ENCODE results near the gene ANKRD22. TPM values are rescaled to one million over a fixed set of nuclear protein-coding genes. Genes with fewer than 3 reads are reported as not detected.

ANKRD22 gene
- total and polyA plus RNA-seq, 7 experiments from 2014 or later, result 0.32 to 1.2 (median 0.48) TPM; not detected in 1

DNA sequence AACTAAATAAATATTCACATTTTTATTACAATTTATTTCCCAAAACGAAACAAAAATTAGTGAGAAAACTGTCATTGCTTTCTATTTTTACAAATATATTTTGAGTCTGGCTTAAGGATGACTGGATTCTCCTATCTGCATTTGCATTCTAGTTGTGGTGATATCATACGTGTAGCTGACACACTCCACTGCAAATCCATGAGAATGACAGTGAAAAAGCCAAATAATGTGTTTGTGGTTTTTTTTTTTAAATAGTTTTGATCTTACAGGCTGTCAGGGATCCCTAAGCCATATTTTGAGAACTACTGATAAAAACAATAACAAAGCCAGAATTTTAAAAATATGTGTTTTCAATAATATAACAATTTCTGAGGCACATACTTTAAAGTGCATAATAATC is 22.6 kb upstream of the ANKRD22 start:
- no peaks in the 10 kb centered on the region for H3K27me3 ChIP-seq (ENCODE audit: control insufficient read depth in 2 of 2, insufficient read depth in 2 of 2, low read length in 2 of 2)
- ChIA-PET CTCF (no interaction called here), POLR2A (interaction anchor here (0.7 kb wide), 1 partner anchor 310 kb away, joined by 3 read pairs; no protein-coding TSS in a partner anchor)
- ATAC-seq (no peak), DNase-seq (no peak)
- no peak overlapping the region for H3K27ac ChIP-seq (ENCODE audit: low read depth, low read length)
- no peak overlapping the region for H3K4me3 ChIP-seq (ENCODE audit: low read length)
- intact Hi-C loops (cut with micrococcal nuclease), result no loop called here
- Mint-ChIP-seq H3K27me3 (peaks cover 0 to 12% (median 0%) of the 10 kb centered on the region in 5 donors), H3K9me3 (peaks cover 0 to 12% (median 0%) of the 10 kb centered on the region in 11 donors), H3K36me3 (peaks cover 0 to 18% (median 0%) of the 10 kb centered on the region in 5 donors), H3K4me1 (peaks cover 7 to 25% (median 22%) of the 10 kb centered on the region in 7 donors), H3K4me3 (no peak overlapping the region), H3K27ac (no peak overlapping the region)
- H3K36me3 ChIP-seq (ENCODE audit: control insufficient read depth in 2 of 3, insufficient read depth in 3 of 3, low read length in 3 of 3), result no peaks in the 10 kb centered on the region
- H3K4me1 ChIP-seq (ENCODE audit: control insufficient read depth in 2 of 2, insufficient read depth in 2 of 2, low read length in 2 of 2), result peaks cover 2 to 16% of the 10 kb centered on the region in 2 donors
- no peaks in the 10 kb centered on the region for H3K9me3 ChIP-seq (ENCODE audit: control insufficient read depth in 2 of 3, low read length in 3 of 3)

DNA sequence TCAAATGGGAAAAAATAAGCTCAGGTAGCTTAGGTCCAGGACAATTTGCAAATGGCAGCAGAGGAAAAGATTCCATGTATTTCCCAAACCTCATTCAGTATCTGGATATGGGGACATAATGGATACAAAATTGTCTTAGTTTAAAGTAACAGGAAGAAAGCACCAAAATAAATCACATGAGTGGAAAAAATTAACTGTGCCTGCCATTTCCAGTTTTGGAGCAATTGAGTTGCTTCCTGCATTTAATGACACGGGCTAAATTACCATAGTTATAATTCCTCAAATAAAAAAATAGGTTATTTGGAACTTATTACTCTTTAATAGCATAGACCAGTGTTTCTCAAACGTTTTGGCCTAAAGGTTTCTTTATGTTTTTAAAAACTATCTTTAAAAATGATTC is 22.1 kb upstream of the ANKRD22 start:
- ATAC-seq, result no peak

GRCh38 chr10:88870089-88870488 is 18.4 kb upstream of the ANKRD22 start:
- peaks cover 0 to 6% (median 0%) of the 10 kb centered on the region in 7 donors for H3K4me1 Mint-ChIP-seq
- ChIA-PET POLR2A (interaction anchor here (0.7 to 1.2 kb wide), 3 partner anchors 10 to 122 kb away, joined by 3 to 6 read pairs (median 4); partner anchors contain the start of gene STAMBPL1), CTCF (interaction anchor here (0.7 to 0.9 kb wide), 2 partner anchors 38 to 65 kb away, joined by 3 read pairs; no protein-coding TSS in a partner anchor)
- Histone ChIP-seq H3K4me3 (ENCODE audit: low read length) (no peak overlapping the region), H3K4me1 (ENCODE audit: control insufficient read depth in 2 of 2, insufficient read depth in 2 of 2, low read length in 2 of 2) (no peaks in the 10 kb centered on the region), H3K27me3 (ENCODE audit: control insufficient read depth in 2 of 2, insufficient read depth in 2 of 2, low read length in 2 of 2) (no peaks in the 10 kb centered on the region), H3K27ac (ENCODE audit: low read depth, low read length) (no peak overlapping the region), H3K36me3 (ENCODE audit: control insufficient read depth in 2 of 3, insufficient read depth in 3 of 3, low read length in 3 of 3) (no peaks in the 10 kb centered on the region), H3K9me3 (ENCODE audit: control insufficient read depth in 2 of 3, low read length in 3 of 3) (no peaks in the 10 kb centered on the region)
- intact Hi-C loops (cut with micrococcal nuclease), result no loop called here
- peaks cover 0 to 22% (median 0%) of the 10 kb centered on the region in 5 donors for H3K27me3 Mint-ChIP-seq
- no peak overlapping the region for H3K4me3 Mint-ChIP-seq
- H3K27ac Mint-ChIP-seq, result no peak overlapping the region
- DNase-seq (no peak), ATAC-seq (no peak)
- peaks cover 0 to 9% (median 0%) of the 10 kb centered on the region in 11 donors for H3K9me3 Mint-ChIP-seq
- H3K36me3 Mint-ChIP-seq, result peaks cover 0 to 9% (median 0%) of the 10 kb centered on the region in 5 donors

More for the DNA sequence above, 22.1 kb upstream of the ANKRD22 start:
- Mint-ChIP-seq H3K4me1 (peaks cover 7 to 20% (median 19%) of the 10 kb centered on the region in 7 donors), H3K36me3 (peaks cover 0 to 18% (median 0%) of the 10 kb centered on the region in 5 donors), H3K27me3 (peaks cover 0 to 12% (median 0%) of the 10 kb centered on the region in 5 donors), H3K4me3 (no peak overlapping the region), H3K27ac (no peak overlapping the region), H3K9me3 (peaks cover 0 to 12% (median 0%) of the 10 kb centered on the region in 11 donors)
- no peak for DNase-seq
- ChIA-PET POLR2A (interaction anchor here (0.6 to 0.7 kb wide), 2 partner anchors 310 to 661 kb away, joined by 3 read pairs; no protein-coding TSS in a partner anchor), CTCF (no interaction called here)
- intact Hi-C loops (cut with micrococcal nuclease), result no loop called here
- Histone ChIP-seq H3K4me3 (ENCODE audit: low read length) (no peak overlapping the region), H3K27me3 (ENCODE audit: control insufficient read depth in 2 of 2, insufficient read depth in 2 of 2, low read length in 2 of 2) (no peaks in the 10 kb centered on the region), H3K9me3 (ENCODE audit: control insufficient read depth in 2 of 3, low read length in 3 of 3) (no peaks in the 10 kb centered on the region), H3K4me1 (ENCODE audit: control insufficient read depth in 2 of 2, insufficient read depth in 2 of 2, low read length in 2 of 2) (peaks cover 0 to 11% of the 10 kb centered on the region in 2 donors), H3K27ac (ENCODE audit: low read depth, low read length) (no peak overlapping the region), H3K36me3 (ENCODE audit: control insufficient read depth in 2 of 3, insufficient read depth in 3 of 3, low read length in 3 of 3) (no peaks in the 10 kb centered on the region)

DNA sequence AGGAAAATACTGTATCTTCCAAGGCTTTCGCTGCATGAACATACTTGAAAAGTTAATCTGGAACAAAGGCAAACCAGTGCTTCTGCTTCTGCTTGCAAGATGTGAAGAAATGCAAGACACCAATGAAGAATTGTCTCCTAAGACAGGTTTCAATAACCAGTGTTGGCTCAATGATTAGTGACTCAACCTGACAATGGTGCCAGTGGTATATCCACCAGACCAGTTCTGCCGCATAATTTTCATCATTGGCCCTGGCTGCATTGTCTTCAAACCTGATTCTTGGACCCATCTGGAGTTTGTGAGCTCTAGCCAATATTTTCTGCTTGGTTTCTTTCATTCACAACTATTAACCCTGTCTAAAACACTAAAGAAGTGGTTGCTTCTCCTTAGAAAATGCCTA is 14.8 kb upstream of the ANKRD22 start:
- peaks cover 0 to 7% (median 0%) of the 10 kb centered on the region in 5 donors for H3K36me3 Mint-ChIP-seq
- no peaks in the 10 kb centered on the region for H3K4me1 ChIP-seq (ENCODE audit: control insufficient read depth in 2 of 2, insufficient read depth in 2 of 2, low read length in 2 of 2)
- no peaks in the 10 kb centered on the region for H3K27me3 ChIP-seq (ENCODE audit: control insufficient read depth in 2 of 2, insufficient read depth in 2 of 2, low read length in 2 of 2)
- H3K27ac Mint-ChIP-seq, result no peak overlapping the region
- intact Hi-C loops (cut with micrococcal nuclease), result loop anchor here (5.0 to 10.0 kb wide), 2 partner anchors 36 to 182 kb away; no protein-coding TSS in a partner anchor
- no peak overlapping the region for H3K4me3 Mint-ChIP-seq
- ChIA-PET CTCF (interaction anchor here (0.8 kb wide), 1 partner anchor 351 kb away, joined by 3 read pairs; no protein-coding TSS in a partner anchor), POLR2A (no interaction called here)
- ATAC-seq (no peak), DNase-seq (no peak)
- H3K36me3 ChIP-seq (ENCODE audit: control insufficient read depth in 2 of 3, insufficient read depth in 3 of 3, low read length in 3 of 3), result no peaks in the 10 kb centered on the region
- no peak overlapping the region for H3K4me3 ChIP-seq (ENCODE audit: low read length)
- peaks cover 0 to 6% (median 0%) of the 10 kb centered on the region in 7 donors for H3K4me1 Mint-ChIP-seq
- H3K9me3 Mint-ChIP-seq, result peaks cover 0 to 6% (median 0%) of the 10 kb centered on the region in 11 donors
- no peak overlapping the region for H3K27ac ChIP-seq (ENCODE audit: low read depth, low read length)
- H3K9me3 ChIP-seq (ENCODE audit: control insufficient read depth in 2 of 3, low read length in 3 of 3), result no peaks in the 10 kb centered on the region
- H3K27me3 Mint-ChIP-seq, result peaks cover 0 to 40% (median 14%) of the 10 kb centered on the region in 5 donors

GRCh38 chr10:88865281-88865876 is 13.7 kb upstream of the ANKRD22 start:
- H3K4me3 ChIP-seq (ENCODE audit: low read length), result no peak overlapping the region
- DNase-seq (no peak), ATAC-seq (no peak)
- H3K36me3 ChIP-seq (ENCODE audit: control insufficient read depth in 2 of 3, insufficient read depth in 3 of 3, low read length in 3 of 3), result no peaks in the 10 kb centered on the region
- no peaks in the 10 kb centered on the region for H3K9me3 ChIP-seq (ENCODE audit: control insufficient read depth in 2 of 3, low read length in 3 of 3)
- Mint-ChIP-seq H3K27ac (no peak overlapping the region), H3K27me3 (peaks cover 0 to 37% (median 14%) of the 10 kb centered on the region in 5 donors), H3K4me3 (no peak overlapping the region), H3K9me3 (no peaks in the 10 kb centered on the region), H3K4me1 (peaks cover 0 to 10% (median 0%) of the 10 kb centered on the region in 7 donors), H3K36me3 (peaks cover 0 to 1% (median 0%) of the 10 kb centered on the region in 5 donors)
- no peaks in the 10 kb centered on the region for H3K27me3 ChIP-seq (ENCODE audit: control insufficient read depth in 2 of 2, insufficient read depth in 2 of 2, low read length in 2 of 2)
- no peaks in the 10 kb centered on the region for H3K4me1 ChIP-seq (ENCODE audit: control insufficient read depth in 2 of 2, insufficient read depth in 2 of 2, low read length in 2 of 2)
- ChIA-PET POLR2A (no interaction called here), CTCF (interaction anchor here (0.6 to 1.6 kb wide), 3 partner anchors 29 to 67 kb away, joined by 3 to 4 read pairs (median 4); no protein-coding TSS in a partner anchor)
- no peak overlapping the region for H3K27ac ChIP-seq (ENCODE audit: low read depth, low read length)
- intact Hi-C loops (cut with micrococcal nuclease), result loop anchor here (1.0 to 10.0 kb wide), 7 partner anchors 15 to 300 kb away; partner anchors contain the start of gene STAMBPL1 (in 1 of the 2)

DNA sequence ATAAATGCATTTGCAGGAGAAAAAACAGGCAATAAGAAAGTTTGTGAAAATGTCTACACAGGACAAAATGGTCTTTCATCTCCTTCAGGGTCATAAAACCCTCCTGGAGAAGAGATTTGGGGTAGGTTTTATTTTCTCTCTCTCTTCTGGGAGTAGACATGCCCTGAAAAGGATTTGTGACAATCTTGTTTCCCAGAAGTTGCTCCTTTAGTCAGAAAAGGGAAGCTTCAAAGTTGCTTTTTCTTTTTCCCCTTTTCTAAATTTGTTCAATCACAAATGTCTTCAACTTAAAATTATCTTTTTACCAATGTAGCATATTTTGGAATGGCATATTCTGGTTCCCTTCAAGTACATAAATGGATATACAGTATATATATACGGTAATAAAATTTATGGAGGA is 9.4 kb upstream of the ANKRD22 start:
- no peak overlapping the region for H3K4me3 Mint-ChIP-seq
- intact Hi-C loops (cut with micrococcal nuclease), result loop anchor here in 1 of 2 donors (10.0 kb wide), 1 partner anchor 176 kb away; no protein-coding TSS in a partner anchor
- Histone ChIP-seq H3K36me3 (ENCODE audit: control insufficient read depth in 2 of 3, insufficient read depth in 3 of 3, low read length in 3 of 3) (no peaks in the 10 kb centered on the region), H3K27me3 (ENCODE audit: control insufficient read depth in 2 of 2, insufficient read depth in 2 of 2, low read length in 2 of 2) (no peaks in the 10 kb centered on the region), H3K27ac (ENCODE audit: low read depth, low read length) (no peak overlapping the region), H3K4me3 (ENCODE audit: low read length) (no peak overlapping the region), H3K9me3 (ENCODE audit: control insufficient read depth in 2 of 3, low read length in 3 of 3) (no peaks in the 10 kb centered on the region), H3K4me1 (ENCODE audit: control insufficient read depth in 2 of 2, insufficient read depth in 2 of 2, low read length in 2 of 2) (no peaks in the 10 kb centered on the region)
- peaks cover 0 to 1% (median 0%) of the 10 kb centered on the region in 5 donors for H3K36me3 Mint-ChIP-seq
- peaks cover 0 to 6% (median 0%) of the 10 kb centered on the region in 7 donors for H3K4me1 Mint-ChIP-seq
- ATAC-seq (no peak), DNase-seq (no peak)
- H3K27me3 Mint-ChIP-seq, result peaks cover 3 to 38% (median 14%) of the 10 kb centered on the region in 5 donors
- ChIA-PET POLR2A (interaction anchor here (0.7 kb wide), 2 partner anchors 34 to 108 kb away, joined by 3 to 4 read pairs; no protein-coding TSS in a partner anchor), CTCF (no interaction called here)
- no peak overlapping the region for H3K27ac Mint-ChIP-seq
- no peaks in the 10 kb centered on the region for H3K9me3 Mint-ChIP-seq
